Stimulated activated naive B cell treated with anti-CD40 and anti-IgM and Interleukin-4, amounts not matched to agents 10 μg/mL and 1 μg/mL and 100 μg/mL, for 72 hours (primary cell): Measurements from ENCODE around the gene C22orf15.

Experiments used
- ATAC-seq, 2 donors: fragments of 150-1000 bp; cut with Tn5 transposase; replicated peaks; 2 replicates each; pipeline ENCODE4 v1.10.0; 2021; ENCODE audit warnings: moderate library complexity in 1 of 2
- DNase-seq: peaks from one replicate; pipeline ENCODE4 v3.0.0; 2021
- H3K27ac Mint-ChIP-seq: one replicate; pipeline ENCODE4 v1.8.0; 2022; ENCODE audit warnings: mild to moderate bottlenecking, mixed read lengths
- H3K27me3 Mint-ChIP-seq, 2 donors: one replicate each; pipeline ENCODE4 v1.8.0; 2022; ENCODE audit warnings: mixed read lengths in 2 of 2
- H3K36me3 Mint-ChIP-seq, 2 donors: one replicate each; pipeline ENCODE4 v1.8.0; 2022; ENCODE audit warnings: mixed read lengths in 2 of 2, mild to moderate bottlenecking in 1 of 2
- H3K4me1 Mint-ChIP-seq, 2 donors: one replicate each; pipeline ENCODE4 v1.8.0; 2022; ENCODE audit warnings: mixed read lengths in 2 of 2, mild to moderate bottlenecking in 1 of 2
- H3K4me3 Mint-ChIP-seq, 2 donors: one replicate each; pipeline ENCODE4 v1.8.0; 2022; ENCODE audit warnings: mild to moderate bottlenecking in 2 of 2, mixed read lengths in 2 of 2, moderate library complexity in 1 of 2
- H3K9me3 Mint-ChIP-seq, 2 donors: one replicate each; pipeline ENCODE4 v1.8.0; 2022; ENCODE audit warnings: mixed read lengths in 2 of 2, mild to moderate bottlenecking in 1 of 2

C22orf15 gene

DNA sequence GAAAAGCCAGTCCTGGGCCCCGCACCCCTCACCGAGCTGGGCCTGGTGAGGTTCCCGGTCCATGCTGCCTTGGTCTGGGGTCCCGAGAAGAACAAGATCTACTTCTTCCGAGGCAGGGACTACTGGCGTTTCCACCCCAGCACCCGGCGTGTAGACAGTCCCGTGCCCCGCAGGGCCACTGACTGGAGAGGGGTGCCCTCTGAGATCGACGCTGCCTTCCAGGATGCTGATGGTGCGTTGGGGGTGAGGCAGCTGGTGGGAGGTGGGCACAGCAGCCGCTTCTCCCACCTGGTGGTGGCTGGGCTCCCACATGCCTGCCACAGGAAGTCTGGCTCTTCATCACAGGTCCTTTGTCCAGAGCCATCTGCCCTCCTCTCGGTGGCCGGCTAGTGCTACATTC, 19.5 kb downstream of the C22orf15 start:
- Mint-ChIP-seq H3K27me3 (no peaks in the 10 kb centered on the region), H3K4me1 (peaks cover 9 to 16% of the 10 kb centered on the region in 2 donors)
- DNase-seq = no peak

DNA sequence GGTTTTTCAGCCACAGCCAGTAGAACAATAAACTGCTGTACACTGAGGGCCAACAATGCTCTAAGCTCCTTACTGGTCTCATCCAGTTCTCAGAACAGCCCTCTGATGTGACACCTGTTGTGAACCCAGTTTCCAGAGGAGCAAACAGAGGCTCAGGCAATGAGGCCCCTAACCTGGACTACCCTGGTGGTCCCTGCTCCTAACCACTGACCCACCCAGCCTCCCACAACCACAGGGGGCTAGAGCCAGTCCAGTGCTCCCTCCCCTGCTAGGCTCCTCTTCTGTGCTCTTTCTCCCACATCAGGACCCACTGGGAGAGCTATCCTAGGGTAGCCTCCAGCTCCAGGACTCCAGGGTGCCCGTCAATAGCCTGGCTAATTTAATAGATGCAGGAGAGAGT, 19.9 kb downstream of the C22orf15 start:
- Mint-ChIP-seq H3K27me3 (no peaks in the 10 kb centered on the region), H3K36me3 (peaks cover 2 to 3% of the 10 kb centered on the region in 2 donors), H3K9me3 (no peaks in the 10 kb centered on the region), H3K27ac (no peak overlapping the region), H3K4me1 (peaks cover 9 to 16% of the 10 kb centered on the region in 2 donors), H3K4me3 (no peak overlapping the region)
- ATAC-seq = no peak
- no peak for DNase-seq

More for the DNA sequence above, 19.5 kb downstream of the C22orf15 start:
- Mint-ChIP-seq H3K27ac (no peak overlapping the region), H3K4me3 (no peak overlapping the region), H3K9me3 (no peaks in the 10 kb centered on the region), H3K36me3 (peaks cover 2 to 3% of the 10 kb centered on the region in 2 donors)
- no peak for ATAC-seq

DNA sequence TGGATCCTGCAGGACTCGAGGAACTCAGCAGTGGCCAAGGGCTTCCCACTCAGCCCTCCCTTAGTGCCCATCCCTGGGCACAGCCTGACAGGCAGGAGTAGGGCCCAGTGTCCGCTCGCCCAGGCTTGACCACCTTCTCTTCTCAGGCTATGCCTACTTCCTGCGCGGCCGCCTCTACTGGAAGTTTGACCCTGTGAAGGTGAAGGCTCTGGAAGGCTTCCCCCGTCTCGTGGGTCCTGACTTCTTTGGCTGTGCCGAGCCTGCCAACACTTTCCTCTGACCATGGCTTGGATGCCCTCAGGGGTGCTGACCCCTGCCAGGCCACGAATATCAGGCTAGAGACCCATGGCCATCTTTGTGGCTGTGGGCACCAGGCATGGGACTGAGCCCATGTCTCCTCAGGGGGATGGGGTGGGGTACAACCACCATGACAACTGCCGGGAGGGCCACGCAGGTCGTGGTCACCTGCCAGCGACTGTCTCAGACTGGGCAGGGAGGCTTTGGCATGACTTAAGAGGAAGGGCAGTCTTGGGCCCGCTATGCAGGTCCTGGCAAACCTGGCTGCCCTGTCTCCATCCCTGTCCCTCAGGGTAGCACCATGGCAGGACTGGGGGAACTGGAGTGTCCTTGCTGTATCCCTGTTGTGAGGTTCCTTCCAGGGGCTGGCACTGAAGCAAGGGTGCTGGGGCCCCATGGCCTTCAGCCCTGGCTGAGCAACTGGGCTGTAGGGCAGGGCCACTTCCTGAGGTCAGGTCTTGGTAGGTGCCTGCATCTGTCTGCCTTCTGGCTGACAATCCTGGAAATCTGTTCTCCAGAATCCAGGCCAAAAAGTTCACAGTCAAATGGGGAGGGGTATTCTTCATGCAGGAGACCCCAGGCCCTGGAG, 20.7 kb downstream of the C22orf15 start:
- DNase-seq = no peak

DNA sequence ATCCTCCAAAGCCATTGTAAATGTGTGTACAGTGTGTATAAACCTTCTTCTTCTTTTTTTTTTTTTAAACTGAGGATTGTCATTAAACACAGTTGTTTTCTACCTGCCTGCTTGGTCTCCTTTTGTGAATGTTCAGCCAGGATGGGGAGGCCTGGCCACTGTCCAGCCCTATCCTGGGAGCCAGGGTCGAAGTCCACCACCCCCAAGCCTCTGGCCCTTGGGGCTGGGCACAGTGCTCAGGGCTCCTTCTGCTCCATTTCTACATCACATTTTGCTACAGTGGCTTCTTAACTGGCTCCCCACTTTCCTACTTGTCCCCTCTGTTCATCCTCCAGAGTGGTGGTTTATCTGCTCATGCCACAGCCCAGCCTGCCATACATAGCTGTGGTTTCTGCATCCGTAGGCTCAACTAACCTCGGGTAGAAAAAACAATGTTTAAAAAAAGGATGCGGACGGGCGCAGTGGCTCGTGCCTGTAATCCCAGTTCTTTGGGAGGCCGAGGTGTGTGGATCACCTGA, 21.5 kb downstream of the C22orf15 start:
- peak overlapping the region; percentile 77 for H3K27ac Mint-ChIP-seq
- H3K4me1 Mint-ChIP-seq = peaks cover 9 to 26% of the 10 kb centered on the region in 2 donors
- no peak overlapping the region for H3K4me3 Mint-ChIP-seq
- ATAC-seq (no peak), DNase-seq (no peak)
- H3K36me3 Mint-ChIP-seq = peaks cover 2 to 6% of the 10 kb centered on the region in 2 donors
- H3K9me3 Mint-ChIP-seq = no peaks in the 10 kb centered on the region
- H3K27me3 Mint-ChIP-seq = no peaks in the 10 kb centered on the region

More for the DNA sequence above, 20.7 kb downstream of the C22orf15 start:
- Mint-ChIP-seq H3K27ac (no peak overlapping the region), H3K4me1 (peaks cover 7 to 23% of the 10 kb centered on the region in 2 donors), H3K9me3 (no peaks in the 10 kb centered on the region), H3K36me3 (peaks cover 2 to 4% of the 10 kb centered on the region in 2 donors), H3K4me3 (no peak overlapping the region), H3K27me3 (no peaks in the 10 kb centered on the region)
- no peak for ATAC-seq

DNA sequence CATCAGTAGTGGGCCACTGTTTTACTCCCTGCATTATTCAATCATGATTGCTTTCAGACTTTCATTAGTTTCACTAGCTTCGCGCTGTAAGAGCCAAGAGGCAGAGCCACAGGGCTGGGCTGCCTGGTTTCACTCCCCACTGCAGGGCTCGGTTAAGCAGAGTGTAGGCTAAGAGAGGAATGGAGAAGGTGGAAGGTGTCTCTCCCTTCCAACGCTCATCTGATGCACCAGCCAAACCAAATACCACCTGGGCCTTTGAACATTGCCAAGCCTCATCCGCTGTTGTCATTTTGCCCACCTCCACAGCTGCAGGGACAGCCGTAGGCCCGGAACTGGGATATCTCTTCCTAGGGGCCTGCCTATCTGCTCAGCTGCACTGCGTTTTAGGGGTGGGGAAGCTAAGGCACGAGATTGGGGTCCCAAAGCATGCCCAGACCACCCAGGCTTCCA, 23.5 kb downstream of the C22orf15 start:
- peak overlapping the region; percentile 83 to 89 for H3K4me3 Mint-ChIP-seq
- H3K4me1 Mint-ChIP-seq = peaks cover 16 to 35% of the 10 kb centered on the region in 2 donors
- peaks cover 4 to 11% of the 10 kb centered on the region in 2 donors for H3K36me3 Mint-ChIP-seq
- H3K27ac Mint-ChIP-seq = peak overlapping the region; percentile 96
- no peaks in the 10 kb centered on the region for H3K27me3 Mint-ChIP-seq
- ATAC-seq (no peak), DNase-seq (no peak)
- H3K9me3 Mint-ChIP-seq = no peaks in the 10 kb centered on the region

DNA sequence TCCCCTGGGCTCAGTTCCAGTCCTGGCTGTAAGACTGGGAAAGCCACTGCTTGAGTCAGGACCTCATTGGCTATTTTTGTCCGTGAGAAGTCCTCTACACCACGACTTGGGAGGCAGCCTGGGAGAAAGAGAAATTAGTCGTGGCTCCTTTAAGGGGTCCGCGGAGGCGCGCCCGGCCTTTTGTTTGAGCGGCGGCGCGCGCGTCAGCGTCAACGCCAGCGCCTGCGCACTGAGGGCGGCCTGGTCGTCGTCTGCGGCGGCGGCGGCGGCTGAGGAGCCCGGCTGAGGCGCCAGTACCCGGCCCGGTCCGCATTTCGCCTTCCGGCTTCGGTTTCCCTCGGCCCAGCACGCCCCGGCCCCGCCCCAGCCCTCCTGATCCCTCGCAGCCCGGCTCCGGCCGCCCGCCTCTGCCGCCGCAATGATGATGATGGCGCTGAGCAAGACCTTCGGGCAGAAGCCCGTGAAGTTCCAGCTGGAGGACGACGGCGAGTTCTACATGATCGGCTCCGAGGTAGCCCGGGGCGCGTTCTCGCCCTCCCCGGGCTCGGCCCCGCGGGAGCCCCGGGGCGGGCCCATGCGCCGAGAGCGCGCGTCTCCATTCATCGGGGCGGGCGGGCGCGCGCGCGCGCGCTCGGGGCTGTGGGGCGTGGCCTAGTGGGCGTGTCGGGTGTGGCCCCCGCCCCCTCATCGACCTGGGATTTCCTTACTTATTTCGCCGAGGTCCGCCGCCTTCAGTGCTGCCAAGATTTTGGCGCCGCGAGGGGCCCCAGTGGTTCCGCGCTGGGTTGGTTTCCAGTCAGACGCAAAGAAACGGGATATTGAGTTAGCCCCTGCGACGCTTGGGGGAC, 24.2 kb downstream of the C22orf15 start, which contains the start of gene SMARCB1:
Gene SMARCB1 (plus strand): TSS at position 215 of the 848 bp plus-strand sequence. CDS start 204 bp downstream, at position 419.
- no peaks in the 10 kb centered on the region for H3K9me3 Mint-ChIP-seq

DNA sequence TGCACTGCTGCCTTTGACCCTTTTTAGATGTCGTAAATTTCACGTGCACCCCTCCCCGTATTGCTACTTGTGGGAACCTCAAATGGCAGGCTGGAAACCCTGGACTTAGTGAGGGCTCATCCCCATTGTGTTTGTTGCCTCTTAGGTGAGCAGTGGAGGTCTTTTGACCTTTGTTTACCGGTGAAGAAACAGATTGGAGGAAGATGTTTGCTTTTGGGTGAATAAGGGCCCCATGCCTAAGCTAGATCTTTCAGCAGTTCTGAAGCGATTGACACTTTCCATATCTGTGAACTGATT, 24.8 kb downstream of the C22orf15 start:
- no peak for ATAC-seq
- H3K4me1 Mint-ChIP-seq = peaks cover 18 to 43% of the 10 kb centered on the region in 2 donors

More for the DNA sequence above, 24.2 kb downstream of the C22orf15 start, which contains the start of gene SMARCB1:
- Mint-ChIP-seq H3K27ac (peak within 1 kb of the TSS; percentile 96), H3K36me3 (peaks cover 4 to 11% of the 10 kb centered on the region in 2 donors), H3K4me3 (peak within 1 kb of the TSS; percentile 83 to 89), H3K27me3 (no peaks in the 10 kb centered on the region), H3K4me1 (peaks cover 16 to 38% of the 10 kb centered on the region in 2 donors)
- DNase-seq = peak; percentile 82
- peak; percentile 84 to 90 for ATAC-seq

DNA sequence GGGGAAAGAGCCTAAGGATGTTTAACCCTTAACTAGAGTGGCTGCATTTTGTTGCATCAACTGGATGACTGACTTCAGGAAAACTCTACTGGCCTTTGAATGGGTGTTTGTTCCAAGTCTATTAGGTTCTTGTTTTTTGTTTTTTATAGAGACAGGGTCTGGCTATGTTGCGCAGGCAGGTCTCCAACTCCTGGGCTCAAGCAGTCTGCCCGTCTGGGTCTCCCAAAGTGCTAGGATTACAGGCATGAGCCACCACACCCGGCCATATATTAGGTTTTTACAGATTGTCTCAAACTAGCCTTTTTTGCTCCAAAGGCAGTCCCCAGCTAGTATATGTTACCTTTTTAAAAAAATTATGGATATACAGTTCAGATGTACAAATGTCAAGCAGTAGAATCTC, 25.1 kb downstream of the C22orf15 start:
- Mint-ChIP-seq H3K27ac (no peak overlapping the region), H3K27me3 (no peaks in the 10 kb centered on the region), H3K36me3 (peaks cover 12 to 20% of the 10 kb centered on the region in 2 donors), H3K4me1 (peaks cover 18 to 47% of the 10 kb centered on the region in 2 donors), H3K9me3 (no peaks in the 10 kb centered on the region), H3K4me3 (peak overlapping the region; percentile 83 to 89)
- DNase-seq = no peak
- no peak for ATAC-seq

More for the DNA sequence above, 24.8 kb downstream of the C22orf15 start:
- H3K36me3 Mint-ChIP-seq = peaks cover 8 to 17% of the 10 kb centered on the region in 2 donors
- H3K27me3 Mint-ChIP-seq = no peaks in the 10 kb centered on the region
- H3K9me3 Mint-ChIP-seq = no peaks in the 10 kb centered on the region
- peak overlapping the region; percentile 96 for H3K27ac Mint-ChIP-seq
- H3K4me3 Mint-ChIP-seq = peak overlapping the region; percentile 83 to 89
- no peak for DNase-seq

DNA sequence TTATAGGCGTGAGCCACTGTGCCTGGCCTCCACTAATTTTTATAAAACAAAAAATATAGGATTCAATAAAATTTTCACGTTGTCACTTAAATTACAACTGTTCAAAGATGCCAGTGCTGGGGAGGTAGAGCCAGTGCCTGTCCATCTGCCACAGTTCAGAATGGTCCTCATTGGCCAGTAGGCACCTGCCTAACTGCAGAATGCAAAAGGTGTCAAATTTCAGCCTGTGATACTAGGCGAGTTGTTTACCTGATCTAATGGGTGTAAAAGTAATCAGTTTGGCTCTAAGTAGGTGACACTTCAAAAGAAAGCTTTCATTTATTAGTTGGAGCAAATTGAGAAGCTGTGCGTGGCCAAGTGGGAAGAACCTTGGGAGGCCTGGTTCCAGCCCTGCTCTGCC, 26.3 kb downstream of the C22orf15 start:
- ATAC-seq (no peak), DNase-seq (no peak)
- Mint-ChIP-seq H3K27ac (peak overlapping the region; percentile 67), H3K4me1 (peaks cover 23 to 51% of the 10 kb centered on the region in 2 donors), H3K36me3 (peaks cover 19 to 26% of the 10 kb centered on the region in 2 donors), H3K4me3 (no peak overlapping the region), H3K27me3 (no peaks in the 10 kb centered on the region), H3K9me3 (no peaks in the 10 kb centered on the region)

DNA sequence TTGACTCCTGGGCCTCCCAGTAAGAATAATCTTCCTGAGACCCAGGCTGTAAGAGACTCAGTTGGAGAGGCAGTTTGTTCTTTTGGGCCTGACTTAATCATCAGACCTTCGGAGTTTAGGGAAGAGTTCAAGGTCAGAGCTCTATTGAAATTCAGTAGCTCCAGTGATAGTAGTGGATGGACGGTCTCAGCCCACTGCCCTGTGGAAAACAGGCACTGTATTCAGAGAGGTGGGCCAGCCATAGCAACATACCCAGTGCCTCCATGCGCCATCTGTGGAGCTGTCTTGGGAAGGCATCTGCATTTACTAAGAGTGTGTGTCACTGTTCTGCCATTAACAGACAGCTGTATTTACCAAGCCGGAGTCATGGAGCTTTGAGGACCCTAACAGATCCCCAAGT, 26.8 kb downstream of the C22orf15 start:
- no peak overlapping the region for H3K4me3 Mint-ChIP-seq
- DNase-seq (no peak), ATAC-seq (no peak)
- H3K4me1 Mint-ChIP-seq = peaks cover 20 to 46% of the 10 kb centered on the region in 2 donors
- H3K27ac Mint-ChIP-seq = peak overlapping the region; percentile 42
- peaks cover 19 to 30% of the 10 kb centered on the region in 2 donors for H3K36me3 Mint-ChIP-seq
- H3K27me3 Mint-ChIP-seq = no peaks in the 10 kb centered on the region
- H3K9me3 Mint-ChIP-seq = no peaks in the 10 kb centered on the region

DNA sequence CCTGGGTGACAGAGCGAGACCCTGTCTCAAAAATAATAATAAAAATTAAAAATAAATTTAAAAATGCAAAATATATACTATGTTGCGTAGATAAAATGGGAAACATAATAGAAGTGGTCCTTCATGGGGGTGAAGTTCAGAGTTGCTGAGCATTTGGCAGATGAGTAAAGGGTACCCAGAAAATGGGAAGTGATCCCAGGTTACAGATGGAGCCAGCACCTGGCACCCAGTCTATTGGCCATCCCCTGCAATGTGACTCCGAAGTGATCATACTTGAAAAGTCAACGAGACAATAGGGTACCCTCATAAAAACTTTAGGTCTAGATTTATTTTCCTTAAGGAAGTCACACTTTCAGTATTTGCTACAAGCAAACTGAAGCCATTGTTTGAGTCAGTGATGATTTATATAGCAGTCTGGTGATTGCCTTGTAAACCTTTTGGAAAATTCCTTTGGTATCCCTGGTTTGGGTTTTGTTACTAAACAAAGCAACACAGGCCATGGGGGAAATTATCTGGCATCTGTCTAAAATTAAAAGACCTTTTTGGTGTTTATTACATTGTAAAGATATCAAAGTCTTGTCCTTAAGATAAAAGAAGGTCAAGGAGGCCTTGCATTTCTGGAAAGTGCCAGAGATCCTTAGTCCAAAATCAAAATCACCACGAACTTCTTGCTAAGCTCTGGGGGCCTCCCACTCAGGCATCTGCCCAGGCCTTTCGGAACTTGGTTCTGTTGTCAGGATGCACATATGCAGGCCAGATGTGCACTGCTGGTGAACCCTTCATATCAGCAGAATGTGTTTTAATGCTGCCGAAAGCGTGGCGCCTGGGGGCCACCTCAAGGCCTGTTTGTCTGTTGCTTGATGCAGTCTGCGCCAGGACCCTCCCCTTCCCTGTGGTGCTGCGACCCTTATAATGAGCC, 28.3 kb downstream of the C22orf15 start:
- DNase-seq = no peak
- H3K9me3 Mint-ChIP-seq = no peaks in the 10 kb centered on the region
- no peak overlapping the region for H3K27ac Mint-ChIP-seq
- H3K36me3 Mint-ChIP-seq = peaks cover 21 to 38% of the 10 kb centered on the region in 2 donors
- ATAC-seq = no peak
- no peak overlapping the region for H3K4me3 Mint-ChIP-seq
- H3K4me1 Mint-ChIP-seq = peaks cover 20 to 44% of the 10 kb centered on the region in 2 donors
- no peaks in the 10 kb centered on the region for H3K27me3 Mint-ChIP-seq

DNA sequence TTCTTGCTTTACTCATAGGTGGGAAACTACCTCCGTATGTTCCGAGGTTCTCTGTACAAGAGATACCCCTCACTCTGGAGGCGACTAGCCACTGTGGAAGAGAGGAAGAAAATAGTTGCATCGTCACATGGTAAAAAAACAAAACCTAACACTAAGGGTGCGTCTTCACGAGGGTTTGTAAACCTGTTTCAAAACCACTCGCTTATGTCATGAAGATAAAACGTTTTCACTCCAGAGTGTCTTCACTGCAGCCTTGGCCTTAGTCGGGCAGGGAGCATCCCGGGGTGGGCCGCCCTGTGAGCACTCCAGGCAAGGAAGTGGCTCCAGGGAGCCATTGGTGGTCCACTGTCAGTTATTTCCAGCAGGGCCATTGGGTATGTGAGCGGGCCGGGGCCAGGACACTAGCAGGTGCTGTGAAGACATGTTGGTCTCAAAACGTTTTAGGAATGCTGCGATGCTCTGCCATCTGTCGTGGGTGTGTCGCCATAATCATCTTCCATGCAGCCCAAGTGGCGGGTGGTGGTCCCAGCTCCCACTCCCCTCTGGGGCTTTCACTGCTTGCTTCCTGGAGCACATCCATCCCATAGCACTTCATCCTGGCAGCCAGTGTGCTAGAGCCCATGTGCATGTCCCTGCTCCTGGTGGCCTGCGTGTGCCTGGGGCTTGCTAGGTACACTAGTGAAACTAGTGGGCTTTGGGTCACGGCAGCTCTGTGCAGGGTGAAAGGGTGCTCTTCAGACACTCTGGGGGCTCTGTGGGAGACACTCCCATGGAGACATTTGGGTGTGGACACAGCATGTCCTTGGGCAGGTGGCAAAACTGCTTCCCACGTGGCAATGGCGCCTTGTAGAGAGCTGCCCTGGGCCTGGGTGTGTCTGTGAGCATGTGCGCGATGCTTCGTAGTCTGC, 29.2 kb downstream of the C22orf15 start:
- Mint-ChIP-seq H3K27me3 (no peaks in the 10 kb centered on the region), H3K4me1 (peaks cover 24 to 36% of the 10 kb centered on the region in 2 donors), H3K27ac (no peak overlapping the region), H3K36me3 (peaks cover 28 to 46% of the 10 kb centered on the region in 2 donors), H3K9me3 (no peaks in the 10 kb centered on the region), H3K4me3 (no peak overlapping the region)
- no peak for ATAC-seq
- DNase-seq = no peak
